Keratinocyte (primary cell): ENCODE data around the gene MYRIP. TPM values are rescaled to one million over a fixed set of nuclear protein-coding genes. Genes with fewer than 3 reads are reported as not detected.

Source experiments
- DNase-seq: peaks from one replicate; pipeline ENCODE4 v3.0.0-alpha.2; 2011; ENCODE audit warnings: low read depth, missing footprints, low spot score
- FAIRE-seq: peaks from 2 replicates; lab custom pipeline; 2011; peaks lifted over from hg19 to GRCh38; lab: Jason Lieb, UNC
- H2AFZ ChIP-seq: 2 replicates; pipeline ENCODE4 v1.6.0; 2012; ENCODE audit warnings: low read length, control low read depth, inconsistent platforms; ENCODE audit not compliant: control insufficient read depth
- H3K27ac ChIP-seq: 2 replicates; pipeline ENCODE4 v1.5.1; 2011; ENCODE audit warnings: low read length; ENCODE audit not compliant: control insufficient read depth, insufficient read depth
- H3K27me3 ChIP-seq: 3 replicates; pipeline ENCODE4 v1.6.0; 2011; ENCODE audit warnings: low read length; ENCODE audit not compliant: control insufficient read depth, insufficient read depth; ENCODE audit errors: extremely low read depth
- H3K36me3 ChIP-seq, 2 experiments: 2 replicates in 1 of 2; 3 replicates in 1 of 2; pipeline ENCODE4 v1.5.1; 2011; ENCODE audit warnings: low read length in 2 of 2, mild to moderate bottlenecking in 1 of 2; ENCODE audit not compliant: control insufficient read depth in 2 of 2, insufficient read depth in 2 of 2; ENCODE audit errors: extremely low read depth in 1 of 2
- H3K4me1 ChIP-seq: 3 replicates; pipeline ENCODE4 v1.5.1; 2011; ENCODE audit warnings: low read length; ENCODE audit not compliant: control insufficient read depth, insufficient read depth; ENCODE audit errors: extremely low read depth
- H3K4me2 ChIP-seq: 3 replicates; pipeline ENCODE4 v1.6.0; 2011; ENCODE audit warnings: low read depth, low read length; ENCODE audit not compliant: control insufficient read depth, insufficient read depth; ENCODE audit errors: extremely low read depth
- H3K4me3 ChIP-seq, 3 experiments: fragments of 200-600 bp in 1 of 3; sonication (generic) in 1 of 3; 2 replicates in 2 of 3; 3 replicates in 1 of 3; pipeline ENCODE4 v1.5.1; 2011 to 2016; ENCODE audit warnings: low read length in 3 of 3, mild to moderate bottlenecking in 3 of 3, control low read depth in 2 of 3, inconsistent platforms in 1 of 3, low read depth in 1 of 3, mixed read lengths in 1 of 3, mixed run types in 1 of 3, moderate library complexity in 1 of 3; ENCODE audit not compliant: control insufficient read depth in 2 of 3, insufficient read depth in 2 of 3; ENCODE audit errors: extremely low read depth in 1 of 3
- H3K79me2 ChIP-seq: 2 replicates; pipeline ENCODE4 v1.6.0; 2012; ENCODE audit warnings: low read length; ENCODE audit not compliant: control insufficient read depth, insufficient read depth
- H3K9ac ChIP-seq: 3 replicates; pipeline ENCODE4 v1.6.0; 2011; ENCODE audit warnings: low read length; ENCODE audit not compliant: control insufficient read depth, insufficient read depth; ENCODE audit errors: extremely low read depth
- H3K9me1 ChIP-seq: 3 replicates; pipeline ENCODE4 v1.6.0; 2011; ENCODE audit warnings: low read length; ENCODE audit not compliant: control insufficient read depth, insufficient read depth; ENCODE audit errors: extremely low read depth
- H3K9me3 ChIP-seq: 2 replicates; pipeline ENCODE4 v1.5.1; 2012; ENCODE audit warnings: low read depth, low read length; ENCODE audit not compliant: control insufficient read depth
- H4K20me1 ChIP-seq: 3 replicates; pipeline ENCODE4 v1.6.0; 2011; ENCODE audit warnings: low read length; ENCODE audit not compliant: control insufficient read depth, insufficient read depth; ENCODE audit errors: extremely low read depth
- EZH2 ChIP-seq: IDR thresholded peaks from one replicate; pipeline ENCODE4 v1.6.1; 2012; ENCODE audit warnings: inconsistent platforms, mild to moderate bottlenecking, low read length, moderate library complexity
- dilution Hi-C: fragments of 300-500 bp; cut with MboI; formaldehyde crosslinking; loops from one replicate; pipeline ENCODE4 v1.7.0; 2020; ENCODE audit warnings: low sequenced_read_pairs; ENCODE audit not compliant: extremely low pct_ligation_motif_present
- polyA plus RNA-seq, 5 experiments: library from polyadenylated mRNA; depleted of rRNA in 3 of 5; stranded (reverse) in 3 of 5; stranded (forward) in 1 of 5; unstranded in 1 of 5; fragments of >200 nt; gene quantifications; 1 replicate in 1 of 5; 2 replicates in 3 of 5; 3 replicates in 1 of 5; pipeline versions ENCODE4 v1.2.1 to v1.2.3, GENCODE V29; 2011 to 2012; ENCODE audit warnings: missing spikeins in 2 of 5, low read depth in 1 of 5, low replicate concordance in 1 of 5
- TF ChIP-seq, protein P1 (sequence below), 3 experiments: IDR thresholded peaks in 1 of 3; conservative IDR thresholded peaks in 1 of 3; optimal IDR thresholded peaks in 1 of 3; 2 replicates in 2 of 3; 3 replicates in 1 of 3; pipeline versions ENCODE3 to v1.5.1; 2011; ENCODE audit warnings: low read length in 3 of 3, mild to moderate bottlenecking in 3 of 3, moderate library complexity in 2 of 3, control low read depth in 1 of 3, inconsistent platforms in 1 of 3; ENCODE audit not compliant: insufficient read depth in 2 of 3; ENCODE audit errors: extremely low read depth in 1 of 3

MYRIP gene
- polyA plus RNA-seq, 1 donor (not counting 4 experiments of a cell fraction or from before 2014, with no cell fraction given), result 0.01 TPM

- H3K4me2 ChIP-seq, result no peak overlapping the region
- peaks cover 28% of the 10 kb centered on the region for H3K4me1 ChIP-seq
- H3K9me3 ChIP-seq, result no peaks in the 10 kb centered on the region
- FAIRE-seq (peak; percentile 65), DNase-seq (no peak)
- no peak for TF ChIP-seq EZH2
- TF ChIP-seq, protein P1, sequence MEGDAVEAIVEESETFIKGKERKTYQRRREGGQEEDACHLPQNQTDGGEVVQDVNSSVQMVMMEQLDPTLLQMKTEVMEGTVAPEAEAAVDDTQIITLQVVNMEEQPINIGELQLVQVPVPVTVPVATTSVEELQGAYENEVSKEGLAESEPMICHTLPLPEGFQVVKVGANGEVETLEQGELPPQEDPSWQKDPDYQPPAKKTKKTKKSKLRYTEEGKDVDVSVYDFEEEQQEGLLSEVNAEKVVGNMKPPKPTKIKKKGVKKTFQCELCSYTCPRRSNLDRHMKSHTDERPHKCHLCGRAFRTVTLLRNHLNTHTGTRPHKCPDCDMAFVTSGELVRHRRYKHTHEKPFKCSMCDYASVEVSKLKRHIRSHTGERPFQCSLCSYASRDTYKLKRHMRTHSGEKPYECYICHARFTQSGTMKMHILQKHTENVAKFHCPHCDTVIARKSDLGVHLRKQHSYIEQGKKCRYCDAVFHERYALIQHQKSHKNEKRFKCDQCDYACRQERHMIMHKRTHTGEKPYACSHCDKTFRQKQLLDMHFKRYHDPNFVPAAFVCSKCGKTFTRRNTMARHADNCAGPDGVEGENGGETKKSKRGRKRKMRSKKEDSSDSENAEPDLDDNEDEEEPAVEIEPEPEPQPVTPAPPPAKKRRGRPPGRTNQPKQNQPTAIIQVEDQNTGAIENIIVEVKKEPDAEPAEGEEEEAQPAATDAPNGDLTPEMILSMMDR (optimal IDR thresholded peaks at IDR 0.05 in 1 of 3, IDR thresholded peaks at IDR 0.05 in 1 of 3, conservative IDR thresholded peaks at IDR 0.05 in 1 of 3; ENCODE audit: extremely low read depth in 1 of 3, insufficient read depth in 2 of 3, low read length in 3 of 3), result no peak
- H3K36me3 ChIP-seq, result no peaks in the 10 kb centered on the region
- H4K20me1 ChIP-seq, result no peaks in the 10 kb centered on the region
- dilution Hi-C loops, result no loop called here
- no peak overlapping the region for H3K27ac ChIP-seq
- H3K9me1 ChIP-seq, result peaks cover 4% of the 10 kb centered on the region
- no peak overlapping the region for H2AFZ ChIP-seq
- no peaks in the 10 kb centered on the region for H3K79me2 ChIP-seq
- H3K4me3 ChIP-seq, result no peak overlapping the region
- H3K9ac ChIP-seq, result no peak overlapping the region
- no peaks in the 10 kb centered on the region for H3K27me3 ChIP-seq
Measured at GRCh38 chr3:40046149-40046548, 236.7 kb downstream of the MYRIP start.

GRCh38 chr3:40047406-40047805 is 238.0 kb downstream of the MYRIP start:
- H2AFZ ChIP-seq, result no peak overlapping the region
- no peak overlapping the region for H3K4me3 ChIP-seq
- no peaks in the 10 kb centered on the region for H3K9me3 ChIP-seq
- no peak for FAIRE-seq
- TF ChIP-seq EZH2, result no peak
- TF ChIP-seq, protein P1 (optimal IDR thresholded peaks at IDR 0.05 in 1 of 3, IDR thresholded peaks at IDR 0.05 in 1 of 3, conservative IDR thresholded peaks at IDR 0.05 in 1 of 3; ENCODE audit: extremely low read depth in 1 of 3, insufficient read depth in 2 of 3, low read length in 3 of 3), result no peak
- no peak overlapping the region for H3K9ac ChIP-seq
- peaks cover 28% of the 10 kb centered on the region for H3K4me1 ChIP-seq
- DNase-seq, result no peak
- no peaks in the 10 kb centered on the region for H3K36me3 ChIP-seq
- no peak overlapping the region for H3K27ac ChIP-seq
- H3K4me2 ChIP-seq, result no peak overlapping the region
- no peaks in the 10 kb centered on the region for H4K20me1 ChIP-seq
- dilution Hi-C loops, result no loop called here
- peaks cover 4% of the 10 kb centered on the region for H3K9me1 ChIP-seq
- H3K27me3 ChIP-seq, result no peaks in the 10 kb centered on the region
- no peaks in the 10 kb centered on the region for H3K79me2 ChIP-seq
